ENCODE results near the gene COL7A1.

COL7A1 gene

GRCh38 chr3:48596157-48596556 lies 1.0 kb upstream of the COL7A1 start:
- Histone ChIP-seq H3K36me3 (peaks cover 39% of the 10 kb centered on the region), H3K27me3 (ENCODE audit: insufficient read depth, low read depth, severe bottlenecking) (no peaks in the 10 kb centered on the region), H3K27ac (no peak overlapping the region), H3K4me3 (ENCODE audit: low read depth, low read length) (no peak overlapping the region), H3K9me3 (ENCODE audit: severe bottlenecking) (no peaks in the 10 kb centered on the region)
- no peak for TF ChIP-seq CTCF (IDR thresholded peaks at IDR 0.05; ENCODE audit: low read depth, low read length)
- DNase-seq: no peak

GRCh38 chr3:48595526-48596121 lies 495 bp upstream of the COL7A1 start:
- Histone ChIP-seq H3K27me3 (ENCODE audit: insufficient read depth, low read depth, severe bottlenecking) (no peaks in the 10 kb centered on the region), H3K4me3 (ENCODE audit: low read depth, low read length) (no peak overlapping the region), H3K9me3 (ENCODE audit: severe bottlenecking) (no peaks in the 10 kb centered on the region), H3K36me3 (peaks cover 33% of the 10 kb centered on the region), H3K27ac (no peak overlapping the region)
- no peak for DNase-seq
- no peak for TF ChIP-seq CTCF (IDR thresholded peaks at IDR 0.05; ENCODE audit: low read depth, low read length)

GRCh38 chr3:48594417-48595049 lies 596 bp downstream of the COL7A1 start:
- H3K36me3 ChIP-seq: peaks cover 22% of the 10 kb centered on the region
- no peak for DNase-seq
- no peak for TF ChIP-seq CTCF (IDR thresholded peaks at IDR 0.05; ENCODE audit: low read depth, low read length)
- H3K4me3 ChIP-seq (ENCODE audit: low read depth, low read length): no peak overlapping the region
- no peaks in the 10 kb centered on the region for H3K27me3 ChIP-seq (ENCODE audit: insufficient read depth, low read depth, severe bottlenecking)
- H3K9me3 ChIP-seq (ENCODE audit: severe bottlenecking): no peaks in the 10 kb centered on the region
- no peak overlapping the region for H3K27ac ChIP-seq

GRCh38 chr3:48593337-48593736 lies 1.8 kb downstream of the COL7A1 start:
- Histone ChIP-seq H3K27me3 (ENCODE audit: insufficient read depth, low read depth, severe bottlenecking) (no peaks in the 10 kb centered on the region), H3K27ac (no peak overlapping the region), H3K4me3 (ENCODE audit: low read depth, low read length) (no peak overlapping the region), H3K9me3 (ENCODE audit: severe bottlenecking) (no peaks in the 10 kb centered on the region), H3K36me3 (peaks cover 10% of the 10 kb centered on the region)
- DNase-seq: no peak
- no peak for TF ChIP-seq CTCF (IDR thresholded peaks at IDR 0.05; ENCODE audit: low read depth, low read length)

- H3K36me3 ChIP-seq: peaks cover 3% of the 10 kb centered on the region; the same call in 1 of the 2 replicates
Observed at GRCh38 chr3:48592519-48593087, 2.5 kb downstream of the COL7A1 start.

More at GRCh38 chr3:48592519-48593087, 2.5 kb downstream of the COL7A1 start:
- Histone ChIP-seq H3K27me3 (ENCODE audit: insufficient read depth, low read depth, severe bottlenecking) (no peaks in the 10 kb centered on the region), H3K9me3 (ENCODE audit: severe bottlenecking) (no peaks in the 10 kb centered on the region), H3K27ac (no peak overlapping the region), H3K4me3 (ENCODE audit: low read depth, low read length) (no peak overlapping the region)
- no peak for TF ChIP-seq CTCF (IDR thresholded peaks at IDR 0.05; ENCODE audit: low read depth, low read length)
- DNase-seq: no peak

All from WERI-Rb-1 (cell line).